Mesendoderm (in vitro differentiated cells): ENCODE measurements around the gene TRABD2A.

Experiments used
- DNase-seq: peaks from one replicate; pipeline ENCODE4 v3.0.0; 2013
- H2AK5ac ChIP-seq: 2 replicates; pipeline ENCODE4 v1.6.1; 2013; ENCODE audit warnings: low read length, inconsistent platforms
- H2BK120ac ChIP-seq: 2 replicates; pipeline ENCODE4 v1.6.1; 2013; ENCODE audit warnings: low read depth, mild to moderate bottlenecking, low read length, moderate library complexity, mixed read lengths
- H2BK15ac ChIP-seq: replicated peaks from 2 replicates; pipeline ENCODE4 v1.6.1; 2013; ENCODE audit warnings: low read depth, mild to moderate bottlenecking, moderate library complexity
- H2BK5ac ChIP-seq: 2 replicates; pipeline ENCODE4 v1.6.1; 2013; ENCODE audit warnings: low read length, inconsistent platforms
- H3K18ac ChIP-seq: 2 replicates; pipeline ENCODE4 v1.6.1; 2013; ENCODE audit warnings: mild to moderate bottlenecking, low read length, mixed read lengths
- H3K23ac ChIP-seq: one replicate; pipeline ENCODE4 v1.6.1; 2013; ENCODE audit warnings: low read length
- H3K27ac ChIP-seq: 2 replicates; pipeline ENCODE4 v1.5.1; 2013; ENCODE audit warnings: low read depth, mild to moderate bottlenecking, inconsistent platforms, low read length, moderate library complexity
- H3K27me3 ChIP-seq: 2 replicates; pipeline ENCODE4 v1.6.1; 2013; ENCODE audit warnings: low read length, control low read depth, mild to moderate bottlenecking, inconsistent platforms; ENCODE audit not compliant: insufficient read depth, poor library complexity
- H3K36me3 ChIP-seq: 2 replicates; pipeline ENCODE4 v1.6.1; 2013; ENCODE audit warnings: low read length, inconsistent platforms; ENCODE audit not compliant: control insufficient read depth, insufficient read depth
- H3K4ac ChIP-seq: one replicate; pipeline ENCODE4 v1.6.1; 2013; ENCODE audit warnings: low read depth, mild to moderate bottlenecking, low read length, moderate library complexity
- H3K4me1 ChIP-seq: 2 replicates; pipeline ENCODE4 v1.6.1; 2013; ENCODE audit warnings: low read depth, low read length, inconsistent platforms; ENCODE audit not compliant: control insufficient read depth
- H3K4me2 ChIP-seq: 2 replicates; pipeline ENCODE4 v1.6.1; 2013; ENCODE audit warnings: low read length
- H3K4me3 ChIP-seq: 2 replicates; pipeline ENCODE4 v1.5.1; 2013; ENCODE audit warnings: mild to moderate bottlenecking, low read length
- H3K56ac ChIP-seq: one replicate; pipeline ENCODE4 v1.6.1; 2013; ENCODE audit warnings: low read length
- H3K79me1 ChIP-seq: 2 replicates; pipeline ENCODE4 v1.6.1; 2013; ENCODE audit warnings: low read length, inconsistent platforms
- H3K79me2 ChIP-seq: 2 replicates; pipeline ENCODE4 v1.6.1; 2013; ENCODE audit warnings: mild to moderate bottlenecking, low read length; ENCODE audit not compliant: control insufficient read depth, insufficient read depth
- H3K9ac ChIP-seq: 2 replicates; pipeline ENCODE4 v1.6.1; 2013; ENCODE audit warnings: low read length, inconsistent platforms
- H4K5ac ChIP-seq: one replicate; pipeline ENCODE4 v1.6.1; 2013; ENCODE audit warnings: low read length
- H4K8ac ChIP-seq: one replicate; pipeline ENCODE4 v1.6.1; 2013; ENCODE audit warnings: low read depth, mild to moderate bottlenecking, control low read depth, low read length, moderate library complexity
- WGBS: extraction: QIAGEN DNeasy Blood & Tissue Kit; methylation state at CpG from one replicate; pipeline ENCODE4 v1.1.7; 2013; ENCODE audit warnings: low lambda C conversion rate, missing lambda C conversion rate; ENCODE audit not compliant: insufficient coverage; ENCODE audit errors: extremely low coverage; 5-methylcytosine and 5-hydroxymethylcytosine counted together

Gene TRABD2A

GRCh38 chr2:84912984-84913383 is 32.1 kb upstream of the TRABD2A start:
- H3K18ac ChIP-seq = no peak overlapping the region
- no peak overlapping the region for H3K23ac ChIP-seq
- no peak overlapping the region for H3K9ac ChIP-seq
- H3K27me3 ChIP-seq = no peaks in the 10 kb centered on the region
- no peak overlapping the region for H2BK120ac ChIP-seq
- H3K36me3 ChIP-seq = no peaks in the 10 kb centered on the region
- no peak overlapping the region for H3K4ac ChIP-seq
- no peaks in the 10 kb centered on the region for H3K79me1 ChIP-seq
- no peak overlapping the region for H2BK5ac ChIP-seq
- H2AK5ac ChIP-seq = no peak overlapping the region
- H3K4me1 ChIP-seq = no peaks in the 10 kb centered on the region
- H3K27ac ChIP-seq = no peak overlapping the region
- H4K5ac ChIP-seq = no peak overlapping the region
- no peak overlapping the region for H2BK15ac ChIP-seq
- no peak for DNase-seq
- no peak overlapping the region for H3K4me2 ChIP-seq
- WGBS = no CpG with 5 or more reads among the region's 4 CpGs
- H3K4me3 ChIP-seq = no peak overlapping the region
- H3K56ac ChIP-seq = no peak overlapping the region
- no peaks in the 10 kb centered on the region for H3K79me2 ChIP-seq
- no peak overlapping the region for H4K8ac ChIP-seq

GRCh38 chr2:84911135-84911678 is 30.3 kb upstream of the TRABD2A start:
- H3K79me2 ChIP-seq = peaks cover 7% of the 10 kb centered on the region
- H4K8ac ChIP-seq = no peak overlapping the region
- no peaks in the 10 kb centered on the region for H3K4me1 ChIP-seq
- no CpG with 5 or more reads among the region's 5 CpGs for WGBS
- H3K9ac ChIP-seq = no peak overlapping the region
- no peak overlapping the region for H3K23ac ChIP-seq
- DNase-seq = no peak
- peaks cover 3% of the 10 kb centered on the region for H3K79me1 ChIP-seq
- H3K27me3 ChIP-seq = no peaks in the 10 kb centered on the region
- H3K18ac ChIP-seq = no peak overlapping the region
- no peak overlapping the region for H3K4me3 ChIP-seq
- no peak overlapping the region for H3K56ac ChIP-seq
- H2AK5ac ChIP-seq = no peak overlapping the region
- no peak overlapping the region for H2BK15ac ChIP-seq
- H3K27ac ChIP-seq = no peak overlapping the region
- H3K4me2 ChIP-seq = no peak overlapping the region
- H3K4ac ChIP-seq = no peak overlapping the region
- no peak overlapping the region for H2BK120ac ChIP-seq
- H2BK5ac ChIP-seq = no peak overlapping the region
- H4K5ac ChIP-seq = no peak overlapping the region
- peaks cover 4% of the 10 kb centered on the region for H3K36me3 ChIP-seq

GRCh38 chr2:84908948-84909713 is 28.2 kb upstream of the TRABD2A start:
- Histone ChIP-seq H3K79me1 (peaks cover 3% of the 10 kb centered on the region), H3K23ac (no peak overlapping the region), H2BK15ac (no peak overlapping the region), H2BK120ac (no peak overlapping the region), H2AK5ac (no peak overlapping the region), H3K27ac (no peak overlapping the region), H4K8ac (no peak overlapping the region), H3K9ac (no peak overlapping the region), H3K4me2 (no peak overlapping the region), H3K36me3 (peaks cover 4% of the 10 kb centered on the region), H4K5ac (no peak overlapping the region), H3K56ac (no peak overlapping the region), H2BK5ac (no peak overlapping the region), H3K4ac (no peak overlapping the region), H3K18ac (no peak overlapping the region), H3K27me3 (no peaks in the 10 kb centered on the region), H3K79me2 (peaks cover 13% of the 10 kb centered on the region), H3K4me1 (no peaks in the 10 kb centered on the region), H3K4me3 (no peak overlapping the region)
- no peak for DNase-seq
- WGBS = no CpG with 5 or more reads among the region's 2 CpGs

GRCh38 chr2:84906900-84907714 is 26.2 kb upstream of the TRABD2A start:
- WGBS = no CpG with 5 or more reads among the region's 15 CpGs
- Histone ChIP-seq H3K18ac (peak overlapping the region; percentile 81), H3K4me1 (no peaks in the 10 kb centered on the region), H4K5ac (peak overlapping the region; percentile 82), H2BK15ac (no peak overlapping the region), H3K79me2 (peaks cover 13% of the 10 kb centered on the region), H3K36me3 (peaks cover 4% of the 10 kb centered on the region), H3K79me1 (peaks cover 3% of the 10 kb centered on the region), H3K9ac (peak overlapping the region; percentile 90), H4K8ac (no peak overlapping the region), H3K4me3 (peak overlapping the region; percentile 91), H3K4me2 (peak overlapping the region; percentile 90), H3K23ac (peak overlapping the region; percentile 91), H2BK120ac (no peak overlapping the region), H3K56ac (peak overlapping the region; percentile 97), H3K27ac (peak overlapping the region; percentile 72), H2AK5ac (no peak overlapping the region), H3K4ac (peak overlapping the region; percentile 74), H3K27me3 (no peaks in the 10 kb centered on the region), H2BK5ac (peak overlapping the region; percentile 81)
- DNase-seq = peak; percentile 92

GRCh38 chr2:84906108-84906899 is 25.4 kb upstream of the TRABD2A start:
- peak overlapping the region; percentile 81 for H2BK5ac ChIP-seq
- peak overlapping the region; percentile 97 for H3K56ac ChIP-seq
- H3K27me3 ChIP-seq = no peaks in the 10 kb centered on the region
- H3K36me3 ChIP-seq = peaks cover 4% of the 10 kb centered on the region
- H3K4ac ChIP-seq = peak overlapping the region; percentile 74
- H3K27ac ChIP-seq = peak overlapping the region; percentile 72
- peak overlapping the region; percentile 91 for H3K4me3 ChIP-seq
- no peak overlapping the region for H2AK5ac ChIP-seq
- H3K18ac ChIP-seq = peak overlapping the region; percentile 81
- peak overlapping the region; percentile 91 for H3K23ac ChIP-seq
- H3K79me1 ChIP-seq = peaks cover 3% of the 10 kb centered on the region
- peak overlapping the region; percentile 82 for H4K5ac ChIP-seq
- peaks cover 13% of the 10 kb centered on the region for H3K79me2 ChIP-seq
- peak overlapping the region; percentile 30 for H4K8ac ChIP-seq
- DNase-seq = no peak
- H3K4me2 ChIP-seq = peak overlapping the region; percentile 90
- peak overlapping the region; percentile 90 for H3K9ac ChIP-seq
- H2BK15ac ChIP-seq = no peak overlapping the region
- WGBS = no CpG with 5 or more reads among the region's 38 CpGs
- H2BK120ac ChIP-seq = no peak overlapping the region
- H3K4me1 ChIP-seq = no peaks in the 10 kb centered on the region
